ENCODE data around the gene FGF8. TPM values are rescaled to one million over a fixed set of nuclear protein-coding genes. Genes with fewer than 3 reads are reported as not detected.

Gene FGF8
- total RNA-seq, 1 donor from 2014 or later: 17.6 TPM

GRCh38 chr10:101783736-101784118 lies 7.8 kb upstream of the FGF8 start:
- H3K4me2 ChIP-seq: peak overlapping the region; percentile 86

GRCh38 chr10:101782811-101783735 lies 7.2 kb upstream of the FGF8 start, which contains the start of gene NPM3:
NPM3 (minus strand) TSS chr10:101783446; CDS start chr10:101783390, 56 bp downstream.
- H3K9ac ChIP-seq: peak within 1 kb of the TSS; percentile 27
- Mint-ChIP-seq H3K27me3 (ENCODE audit: insufficient read depth, low read depth) (peaks cover 8% of the 10 kb centered on the region), H3K4me3 (peak within 1 kb of the TSS; percentile 100), H3K9me3 (no peaks in the 10 kb centered on the region), H3K27ac (peak within 1 kb of the TSS; percentile 93), H3K4me1 (peaks cover 32% of the 10 kb centered on the region), H3K36me3 (peaks cover 13% of the 10 kb centered on the region)
- H3K4me1 ChIP-seq: peaks cover 36% of the 10 kb centered on the region
- peaks cover 10% of the 10 kb centered on the region for H3K79me2 ChIP-seq (ENCODE audit: low read depth)
- peak within 1 kb of the TSS; percentile 86 for H3K4me2 ChIP-seq
- peaks cover 68% of the 10 kb centered on the region for H4K20me1 ChIP-seq (ENCODE audit: low read depth)
- peaks cover 76% of the 10 kb centered on the region for H3F3A ChIP-seq (ENCODE audit: low read depth)
- peak within 1 kb of the TSS; percentile 75 for H3K4me3 ChIP-seq
- peaks cover 21% of the 10 kb centered on the region for H3K36me3 ChIP-seq
- peak within 1 kb of the TSS; percentile 43 for H3K27ac ChIP-seq
- no peaks in the 10 kb centered on the region for H3K9me3 ChIP-seq (ENCODE audit: low read depth)
- TF ChIP-seq EZH2 (IDR thresholded peaks at IDR 0.05): no peak
- no peak for TF ChIP-seq EZH2phosphoT487 (IDR thresholded peaks at IDR 0.05)
- no peak for TF ChIP-seq CTCF (IDR thresholded peaks at IDR 0.05)
- peaks cover 23% of the 10 kb centered on the region for H3K27me3 ChIP-seq
- no peak within 1 kb of the TSS for H2AFZ ChIP-seq (replicated peaks)
- peak; percentile 96 for DNase-seq (ENCODE audit: low spot score)

More at GRCh38 chr10:101783736-101784118, 7.8 kb upstream of the FGF8 start:
- Mint-ChIP-seq H3K9me3 (no peaks in the 10 kb centered on the region), H3K4me3 (peak overlapping the region; percentile 100), H3K27me3 (ENCODE audit: insufficient read depth, low read depth) (peaks cover 7% of the 10 kb centered on the region), H3K36me3 (peaks cover 13% of the 10 kb centered on the region), H3K27ac (no peak overlapping the region), H3K4me1 (peaks cover 30% of the 10 kb centered on the region)
- Histone ChIP-seq H3K27me3 (peaks cover 16% of the 10 kb centered on the region), H3K4me3 (peak overlapping the region; percentile 75), H3K4me1 (peaks cover 30% of the 10 kb centered on the region), H2AFZ (replicated peaks) (no peak overlapping the region), H3F3A (ENCODE audit: low read depth) (peaks cover 76% of the 10 kb centered on the region), H3K27ac (peak overlapping the region; percentile 43), H3K36me3 (peaks cover 25% of the 10 kb centered on the region), H3K79me2 (ENCODE audit: low read depth) (peaks cover 10% of the 10 kb centered on the region), H3K9me3 (ENCODE audit: low read depth) (no peaks in the 10 kb centered on the region), H3K9ac (peak overlapping the region; percentile 7), H4K20me1 (ENCODE audit: low read depth) (peaks cover 62% of the 10 kb centered on the region)
- peak; percentile 26 for TF ChIP-seq EZH2 (IDR thresholded peaks at IDR 0.05)
- TF ChIP-seq CTCF (IDR thresholded peaks at IDR 0.05): no peak
- peak; percentile 74 for DNase-seq (ENCODE audit: low spot score)

- H3K27me3 ChIP-seq: peaks cover 32% of the 10 kb centered on the region
- H3K27ac ChIP-seq: no peak overlapping the region
- peaks cover 71% of the 10 kb centered on the region for H4K20me1 ChIP-seq (ENCODE audit: low read depth)
- peaks cover 37% of the 10 kb centered on the region for H3K4me1 ChIP-seq
- no peak overlapping the region for H2AFZ ChIP-seq (replicated peaks)
- peak overlapping the region; percentile 86 for H3K4me2 ChIP-seq
- peaks cover 8% of the 10 kb centered on the region for H3K36me3 Mint-ChIP-seq
- H3K79me2 ChIP-seq (ENCODE audit: low read depth): peaks cover 10% of the 10 kb centered on the region
- no peak for TF ChIP-seq CTCF (IDR thresholded peaks at IDR 0.05)
- H3K4me1 Mint-ChIP-seq: peaks cover 39% of the 10 kb centered on the region
- H3F3A ChIP-seq (ENCODE audit: low read depth): peaks cover 76% of the 10 kb centered on the region
- no peaks in the 10 kb centered on the region for H3K9me3 ChIP-seq (ENCODE audit: low read depth)
- no peak for DNase-seq (ENCODE audit: low spot score)
- no peaks in the 10 kb centered on the region for H3K9me3 Mint-ChIP-seq
- peak overlapping the region; percentile 100 for H3K4me3 Mint-ChIP-seq
- peak overlapping the region; percentile 75 for H3K4me3 ChIP-seq
- no peak overlapping the region for H3K27ac Mint-ChIP-seq
- peaks cover 15% of the 10 kb centered on the region for H3K36me3 ChIP-seq
- no peak overlapping the region for H3K9ac ChIP-seq
- peaks cover 17% of the 10 kb centered on the region for H3K27me3 Mint-ChIP-seq (ENCODE audit: insufficient read depth, low read depth)
These were observed 6.3 kb upstream of the FGF8 start for GRCh38 chr10:101781984-101782810.

Data from neural progenitor cell (in vitro differentiated cells).